Mesenchymal stem cell (in vitro differentiated cells and primary cell): ENCODE data around the gene CDYL.
A peak's percentile ranks its signal among the peaks of the same experiment; 100 is the strongest.

ENCODE experiments used
- DNase-seq: peaks from one replicate; pipeline ENCODE4 v3.0.0-alpha.2; 2013
- H2AFZ ChIP-seq: one replicate; pipeline ENCODE4 v1.6.1; 2013; ENCODE audit warnings: low read depth, mild to moderate bottlenecking, control low read depth, inconsistent platforms, low read length, moderate library complexity
- H2AK5ac ChIP-seq: 2 replicates; pipeline ENCODE4 v1.6.1; 2013; ENCODE audit warnings: low read length, moderate library complexity, mild to moderate bottlenecking, inconsistent platforms; ENCODE audit not compliant: severe bottlenecking
- H2BK120ac ChIP-seq: one replicate; pipeline ENCODE4 v1.6.1; 2013; ENCODE audit warnings: low read depth, mild to moderate bottlenecking, inconsistent platforms, low read length, moderate library complexity
- H2BK12ac ChIP-seq, 2 experiments: one replicate each; pipeline ENCODE4 v1.6.1; 2013; ENCODE audit warnings: inconsistent platforms in 2 of 2, low read length in 2 of 2, mild to moderate bottlenecking in 2 of 2, moderate library complexity in 2 of 2, control low read depth in 1 of 2
- H2BK15ac ChIP-seq: one replicate; pipeline ENCODE4 v1.6.1; 2013; ENCODE audit warnings: mild to moderate bottlenecking, low read depth, inconsistent platforms; ENCODE audit not compliant: poor library complexity, severe bottlenecking
- H2BK5ac ChIP-seq: 2 replicates; pipeline ENCODE4 v1.6.1; 2013; ENCODE audit warnings: low read depth, mild to moderate bottlenecking, low read length, control low read depth, inconsistent platforms; ENCODE audit not compliant: poor library complexity, severe bottlenecking
- H3K14ac ChIP-seq, 2 experiments: one replicate each; pipeline ENCODE4 v1.6.1; 2013; ENCODE audit warnings: inconsistent platforms in 2 of 2, low read length in 2 of 2, control low read depth in 1 of 2, mild to moderate bottlenecking in 1 of 2, moderate library complexity in 1 of 2
- H3K18ac ChIP-seq, 2 experiments: one replicate each; pipeline ENCODE4 v1.6.1; 2013; ENCODE audit warnings: inconsistent platforms in 2 of 2, low read length in 2 of 2, control low read depth in 1 of 2, low read depth in 1 of 2, mild to moderate bottlenecking in 1 of 2
- H3K23ac ChIP-seq, 2 experiments: one replicate each; pipeline ENCODE4 v1.6.1; 2013; ENCODE audit warnings: inconsistent platforms in 2 of 2, low read length in 2 of 2, mild to moderate bottlenecking in 2 of 2, moderate library complexity in 2 of 2, control low read depth in 1 of 2
- H3K27ac ChIP-seq: 2 replicates; pipeline ENCODE4 v1.5.1; 2013; ENCODE audit warnings: mild to moderate bottlenecking, moderate library complexity, low read length, control low read depth, inconsistent platforms; ENCODE audit not compliant: poor library complexity, severe bottlenecking
- H3K27me3 ChIP-seq, 2 experiments: 2 replicates each; pipeline versions ENCODE4 v1.6.1 to v1.7.0; 2013; ENCODE audit warnings: low read length in 2 of 2, mild to moderate bottlenecking in 2 of 2, moderate library complexity in 2 of 2, control low read depth in 1 of 2, inconsistent platforms in 1 of 2; ENCODE audit not compliant: control insufficient read depth in 1 of 2, insufficient read depth in 1 of 2
- H3K36me3 ChIP-seq, 2 experiments: 2 replicates each; pipeline versions ENCODE4 v1.6.1 to v1.7.0; 2013; ENCODE audit warnings: low read length in 2 of 2, control low read depth in 1 of 2, inconsistent platforms in 1 of 2, low read depth in 1 of 2, mild to moderate bottlenecking in 1 of 2; ENCODE audit not compliant: insufficient read depth in 2 of 2, control insufficient read depth in 1 of 2
- H3K4ac ChIP-seq, 2 experiments: one replicate each; pipeline ENCODE4 v1.6.1; 2013; ENCODE audit warnings: inconsistent platforms in 2 of 2, low read length in 2 of 2, mild to moderate bottlenecking in 2 of 2, moderate library complexity in 2 of 2, control low read depth in 1 of 2, low read depth in 1 of 2
- H3K4me1 ChIP-seq: 2 replicates; pipeline ENCODE4 v1.6.1; 2013; ENCODE audit warnings: low read depth, low read length, control low read depth; ENCODE audit not compliant: control insufficient read depth, insufficient read depth
- H3K4me2 ChIP-seq: 2 replicates; pipeline ENCODE4 v1.6.1; 2013; ENCODE audit warnings: low read length, mild to moderate bottlenecking, inconsistent platforms; ENCODE audit not compliant: poor library complexity, severe bottlenecking
- H3K4me3 ChIP-seq, 2 experiments: 2 replicates each; pipeline versions ENCODE4 v1.5.1 to v1.7.0; 2013; ENCODE audit warnings: low read length in 2 of 2, mild to moderate bottlenecking in 2 of 2, control low read depth in 1 of 2, low read depth in 1 of 2; ENCODE audit not compliant: insufficient read depth in 1 of 2
- H3K79me1 ChIP-seq: replicated peaks from 2 replicates; pipeline ENCODE4 v1.6.1; 2013; ENCODE audit warnings: mild to moderate bottlenecking, control low read depth, low read length, inconsistent platforms; ENCODE audit not compliant: poor library complexity, severe bottlenecking
- H3K9ac ChIP-seq: 2 replicates; pipeline ENCODE4 v1.7.0; 2013; ENCODE audit warnings: mild to moderate bottlenecking, low read length, moderate library complexity
- H3K9me3 ChIP-seq: 2 replicates; pipeline ENCODE4 v1.7.0; 2013; ENCODE audit warnings: mild to moderate bottlenecking, low read length; ENCODE audit not compliant: control insufficient read depth
- H4K8ac ChIP-seq: one replicate; pipeline ENCODE4 v1.6.1; 2013; ENCODE audit warnings: inconsistent platforms, mild to moderate bottlenecking, low read length, moderate library complexity
- H4K91ac ChIP-seq: one replicate; pipeline ENCODE4 v1.6.1; 2013; ENCODE audit warnings: mild to moderate bottlenecking, low read length, inconsistent platforms
- WGBS: methylation state at CpG from one replicate; pipeline ENCODE4 v1.1.7; 2013; ENCODE audit warnings: mixed read lengths; 5-methylcytosine and 5-hydroxymethylcytosine counted together

Gene CDYL

DNA sequence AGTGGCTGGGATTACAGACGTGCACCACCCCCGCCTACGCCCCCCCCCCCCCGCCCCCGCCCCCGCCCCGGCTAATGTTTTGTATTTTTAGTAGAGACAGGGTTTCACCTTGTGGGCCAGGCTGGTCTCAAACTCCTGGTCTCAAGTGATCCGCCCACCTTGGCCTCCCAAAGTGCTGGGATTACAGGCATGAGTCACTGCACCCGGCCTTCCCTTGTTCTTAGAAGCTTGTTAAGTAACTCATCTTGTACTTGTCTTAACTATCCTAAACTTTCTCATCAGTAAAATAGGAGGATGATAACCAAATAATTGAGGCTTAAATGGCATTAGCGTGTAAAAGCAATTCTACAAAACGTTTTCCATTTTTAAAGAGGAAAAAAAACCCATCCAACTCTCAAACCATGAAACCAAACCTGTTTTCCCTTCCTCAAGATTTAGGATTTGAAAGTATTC, 4.2 kb downstream of the CDYL start:
- Histone ChIP-seq H2BK12ac (no peak overlapping the region), H2BK15ac (no peak overlapping the region), H2BK5ac (no peak overlapping the region), H3K18ac (no peak overlapping the region), H3K9me3 (peaks cover 3% of the 10 kb centered on the region), H3K36me3 (no peaks in the 10 kb centered on the region), H3K4me3 (no peak overlapping the region), H3K23ac (no peak overlapping the region), H2BK120ac (no peak overlapping the region), H3K4me2 (no peak overlapping the region), H2AK5ac (no peak overlapping the region), H4K8ac (no peak overlapping the region), H3K4me1 (peaks cover 5% of the 10 kb centered on the region), H3K9ac (no peak overlapping the region), H3K27ac (no peak overlapping the region), H3K4ac (no peak overlapping the region), H3K79me1 (peaks cover 14% of the 10 kb centered on the region), H3K14ac (no peak overlapping the region), H2AFZ (no peak overlapping the region), H3K27me3 (no peaks in the 10 kb centered on the region), H4K91ac (no peak overlapping the region)
- WGBS = 27% methylated on average over 1 of the region's 11 CpGs
- peak; percentile 65 for DNase-seq

DNA sequence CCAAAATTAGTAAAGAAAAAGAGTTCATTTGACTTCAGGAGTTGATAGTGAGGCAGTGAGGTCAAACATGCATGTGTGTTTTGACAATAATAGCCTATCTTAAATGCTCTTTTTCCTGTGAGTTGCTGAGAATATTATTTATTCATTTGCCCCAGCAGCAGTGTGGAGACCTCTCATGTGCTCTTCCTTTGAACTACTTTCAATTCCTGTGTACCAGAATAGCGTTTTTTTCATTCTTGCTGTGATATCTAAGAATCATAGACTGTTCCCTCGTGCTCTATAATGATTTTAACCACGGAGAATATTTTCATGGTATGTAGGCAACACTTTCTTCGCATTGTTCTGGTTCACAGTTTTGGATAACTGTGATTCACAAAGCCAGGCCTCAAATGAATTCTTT, 5.2 kb downstream of the CDYL start:
- no peak overlapping the region for H2BK5ac ChIP-seq
- whole genome bisulfite sequencing = 99% methylated on average over 4 of the region's 4 CpGs
- no peaks in the 10 kb centered on the region for H3K27me3 ChIP-seq
- no peak overlapping the region for H2BK15ac ChIP-seq
- no peak overlapping the region for H4K8ac ChIP-seq
- no peak overlapping the region for H2AFZ ChIP-seq
- H3K36me3 ChIP-seq = no peaks in the 10 kb centered on the region
- no peak overlapping the region for H3K27ac ChIP-seq
- H3K18ac ChIP-seq = no peak overlapping the region
- no peak overlapping the region for H3K14ac ChIP-seq
- no peak overlapping the region for H3K4me2 ChIP-seq
- H3K9ac ChIP-seq = no peak overlapping the region
- no peak overlapping the region for H3K4ac ChIP-seq
- H3K9me3 ChIP-seq = peaks cover 3% of the 10 kb centered on the region
- H4K91ac ChIP-seq = no peak overlapping the region
- H2BK120ac ChIP-seq = no peak overlapping the region
- no peak overlapping the region for H3K23ac ChIP-seq
- no peak for DNase-seq
- peaks cover 17% of the 10 kb centered on the region for H3K79me1 ChIP-seq
- peaks cover 3% of the 10 kb centered on the region for H3K4me1 ChIP-seq
- no peak overlapping the region for H3K4me3 ChIP-seq
- H2AK5ac ChIP-seq = no peak overlapping the region
- no peak overlapping the region for H2BK12ac ChIP-seq

DNA sequence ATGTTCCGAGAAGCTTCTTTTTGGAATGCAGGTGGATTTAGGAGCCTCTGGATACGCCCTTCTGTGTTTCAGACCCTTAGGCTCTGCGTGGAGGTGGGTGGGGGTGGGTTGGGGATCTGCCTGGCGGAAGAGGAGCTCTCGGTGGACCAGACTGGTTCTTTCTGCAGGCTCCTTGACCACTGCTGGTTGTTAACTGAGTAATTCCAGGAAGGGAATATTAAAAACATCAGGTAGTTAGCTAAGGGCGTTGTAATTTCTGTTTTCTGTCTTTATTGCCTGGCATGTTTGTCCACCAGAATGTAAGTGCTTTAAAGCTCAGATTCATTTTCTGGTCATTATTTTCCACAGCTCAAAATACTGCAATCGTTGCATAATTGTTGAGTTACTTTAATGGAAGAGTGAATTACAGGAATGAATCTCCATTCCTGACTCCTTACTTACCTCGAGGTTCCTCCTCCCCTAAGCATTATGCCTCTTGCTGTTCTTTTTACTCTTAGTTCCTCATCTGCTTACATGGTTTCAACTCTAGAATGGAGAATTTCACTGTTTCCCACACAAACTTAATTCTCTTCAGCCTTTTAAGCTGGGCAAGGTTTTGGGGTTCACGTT, 5.9 kb downstream of the CDYL start:
- DNase-seq = no peak
- H3K9ac ChIP-seq = no peak overlapping the region
- no peak overlapping the region for H2BK120ac ChIP-seq
- H3K79me1 ChIP-seq = peaks cover 22% of the 10 kb centered on the region
- no peak overlapping the region for H3K4ac ChIP-seq
- H2AK5ac ChIP-seq = no peak overlapping the region
- WGBS = 91% methylated on average over 7 of the region's 9 CpGs
- no peak overlapping the region for H4K91ac ChIP-seq
- no peak overlapping the region for H3K4me3 ChIP-seq
- H2AFZ ChIP-seq = no peak overlapping the region
- no peak overlapping the region for H3K14ac ChIP-seq
- H2BK12ac ChIP-seq = no peak overlapping the region
- no peak overlapping the region for H3K23ac ChIP-seq
- H3K4me1 ChIP-seq = peaks cover 3% of the 10 kb centered on the region
- no peak overlapping the region for H2BK15ac ChIP-seq
- H3K9me3 ChIP-seq = peaks cover 3% of the 10 kb centered on the region
- no peak overlapping the region for H2BK5ac ChIP-seq
- no peak overlapping the region for H4K8ac ChIP-seq
- peak overlapping the region; percentile 53 for H3K27ac ChIP-seq
- H3K27me3 ChIP-seq = no peaks in the 10 kb centered on the region
- no peaks in the 10 kb centered on the region for H3K36me3 ChIP-seq
- no peak overlapping the region for H3K18ac ChIP-seq
- H3K4me2 ChIP-seq = no peak overlapping the region

DNA sequence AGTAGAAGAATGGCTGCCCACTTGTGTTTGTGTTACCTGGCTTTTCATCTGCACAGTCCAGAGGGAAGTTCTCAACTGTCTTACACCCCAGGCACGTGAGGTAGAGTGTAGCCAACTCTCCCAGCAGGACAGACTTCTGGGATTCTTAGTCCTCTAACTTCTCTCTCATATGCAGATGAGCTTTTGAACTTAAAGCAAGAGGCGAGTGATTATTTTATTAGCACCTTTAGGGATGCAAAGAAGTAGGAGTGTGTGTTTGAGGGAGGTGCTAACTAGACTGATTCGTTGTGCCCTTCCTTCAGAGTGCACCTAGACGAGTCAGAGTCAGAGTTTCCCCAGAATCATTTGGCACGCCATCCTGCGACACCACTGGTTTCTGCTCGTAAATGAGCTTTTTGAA, 10.8 kb downstream of the CDYL start:
- H3K4me3 ChIP-seq = no peak overlapping the region
- no peak overlapping the region for H4K8ac ChIP-seq
- no peaks in the 10 kb centered on the region for H3K27me3 ChIP-seq
- no peak overlapping the region for H2BK15ac ChIP-seq
- H3K79me1 ChIP-seq = peaks cover 38% of the 10 kb centered on the region
- no peak overlapping the region for H3K4me2 ChIP-seq
- H3K23ac ChIP-seq = no peak overlapping the region
- H3K4me1 ChIP-seq = peaks cover 11% of the 10 kb centered on the region
- 77% methylated on average over 7 of the region's 7 CpGs for WGBS
- no peak overlapping the region for H2BK5ac ChIP-seq
- H3K27ac ChIP-seq = no peak overlapping the region
- H3K9me3 ChIP-seq = no peaks in the 10 kb centered on the region
- H2BK12ac ChIP-seq = no peak overlapping the region
- H2BK120ac ChIP-seq = no peak overlapping the region
- no peak overlapping the region for H3K14ac ChIP-seq
- no peak overlapping the region for H2AFZ ChIP-seq
- H3K36me3 ChIP-seq = no peaks in the 10 kb centered on the region
- H2AK5ac ChIP-seq = no peak overlapping the region
- no peak for DNase-seq
- H3K9ac ChIP-seq = no peak overlapping the region
- H3K4ac ChIP-seq = no peak overlapping the region
- H3K18ac ChIP-seq = no peak overlapping the region
- H4K91ac ChIP-seq = no peak overlapping the region
